ENCODE measurements around the gene IDI2. TPM values are rescaled to one million over a fixed set of nuclear protein-coding genes. Genes with fewer than 3 reads are reported as not detected.
A peak's percentile ranks its signal among the peaks of the same experiment; 100 is the strongest.

Gene IDI2
- total RNA-seq, 4 donors from 2014 or later, result not detected

DNA sequence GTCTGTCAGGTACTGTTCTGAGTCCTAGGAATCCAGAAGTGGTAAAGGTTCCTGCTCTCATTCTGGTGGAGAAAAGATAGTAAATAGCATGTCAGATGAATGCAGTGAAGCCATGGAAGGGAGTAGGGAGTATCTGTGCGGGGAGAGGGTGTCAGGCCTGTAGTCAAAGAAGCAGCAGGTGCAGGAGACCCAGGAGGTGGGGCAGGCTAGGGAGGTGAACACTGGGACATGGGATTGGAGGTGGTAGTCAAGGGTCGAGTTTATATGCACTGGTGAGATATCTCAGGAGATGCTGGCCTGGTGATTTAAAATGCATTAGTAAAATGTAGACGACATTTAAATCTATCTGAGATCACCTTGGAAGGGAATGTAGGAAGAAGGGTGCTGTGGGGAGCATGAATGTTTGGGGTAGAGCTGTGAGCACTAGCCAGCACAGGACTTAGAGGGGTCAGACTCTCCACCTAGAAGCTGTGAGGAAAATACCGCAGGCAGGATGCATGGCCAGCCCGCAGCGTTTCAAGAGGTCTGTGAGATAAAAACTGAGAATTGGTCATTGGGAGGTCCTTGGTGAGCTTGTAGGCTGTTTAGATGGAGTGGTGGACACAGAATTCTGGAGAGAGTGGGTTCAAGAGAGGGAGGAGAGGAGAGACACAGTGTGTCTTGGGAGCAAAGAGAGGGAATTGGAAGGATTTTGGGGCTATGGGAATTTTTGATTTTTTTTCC is 30.7 kb downstream of the IDI2 start:
- H3K36me3 ChIP-seq, result peaks cover 13 to 79% (median 45%) of the 10 kb centered on the region in 3 donors
- 96 to 99% methylated on average over 6 of the region's 6 CpGs for WGBS, 2 donors
- intact Hi-C loops (cut with DNase I), result no loop called here

GRCh38 chr10:992871-993270 is 32.8 kb downstream of the IDI2 start:
- no peak overlapping the region for H3K27ac ChIP-seq
- TF ChIP-seq, protein P1, sequence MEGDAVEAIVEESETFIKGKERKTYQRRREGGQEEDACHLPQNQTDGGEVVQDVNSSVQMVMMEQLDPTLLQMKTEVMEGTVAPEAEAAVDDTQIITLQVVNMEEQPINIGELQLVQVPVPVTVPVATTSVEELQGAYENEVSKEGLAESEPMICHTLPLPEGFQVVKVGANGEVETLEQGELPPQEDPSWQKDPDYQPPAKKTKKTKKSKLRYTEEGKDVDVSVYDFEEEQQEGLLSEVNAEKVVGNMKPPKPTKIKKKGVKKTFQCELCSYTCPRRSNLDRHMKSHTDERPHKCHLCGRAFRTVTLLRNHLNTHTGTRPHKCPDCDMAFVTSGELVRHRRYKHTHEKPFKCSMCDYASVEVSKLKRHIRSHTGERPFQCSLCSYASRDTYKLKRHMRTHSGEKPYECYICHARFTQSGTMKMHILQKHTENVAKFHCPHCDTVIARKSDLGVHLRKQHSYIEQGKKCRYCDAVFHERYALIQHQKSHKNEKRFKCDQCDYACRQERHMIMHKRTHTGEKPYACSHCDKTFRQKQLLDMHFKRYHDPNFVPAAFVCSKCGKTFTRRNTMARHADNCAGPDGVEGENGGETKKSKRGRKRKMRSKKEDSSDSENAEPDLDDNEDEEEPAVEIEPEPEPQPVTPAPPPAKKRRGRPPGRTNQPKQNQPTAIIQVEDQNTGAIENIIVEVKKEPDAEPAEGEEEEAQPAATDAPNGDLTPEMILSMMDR (IDR thresholded peaks at IDR 0.05), result no peak
- TF ChIP-seq POLR2A (IDR thresholded peaks at IDR 0.05), result no peak
- H3K27me3 ChIP-seq, result no peaks in the 10 kb centered on the region
- intact Hi-C loops (cut with DNase I), result no loop called here
- no peaks in the 10 kb centered on the region for H3K9me3 ChIP-seq
- peaks cover 9 to 22% (median 13%) of the 10 kb centered on the region in 3 donors for H3K4me1 ChIP-seq
- H3K4me3 ChIP-seq, result no peak overlapping the region
- peaks cover 4 to 58% (median 24%) of the 10 kb centered on the region in 3 donors for H3K36me3 ChIP-seq
- no peak for DNase-seq

More for the DNA sequence above, 30.7 kb downstream of the IDI2 start:
- no peaks in the 10 kb centered on the region for H3K9me3 ChIP-seq
- peaks cover 0 to 10% (median 1%) of the 10 kb centered on the region in 3 donors for H3K4me1 ChIP-seq
- H3K27ac ChIP-seq, result no peak overlapping the region
- H3K4me3 ChIP-seq, result no peak overlapping the region
- H3K27me3 ChIP-seq, result no peaks in the 10 kb centered on the region
- TF ChIP-seq POLR2A (IDR thresholded peaks at IDR 0.05), result no peak
- TF ChIP-seq, protein P1 (IDR thresholded peaks at IDR 0.05), result no peak
- DNase-seq, result no peak

- H3K27me3 ChIP-seq, result no peaks in the 10 kb centered on the region
- peaks cover 4 to 54% (median 20%) of the 10 kb centered on the region in 3 donors for H3K36me3 ChIP-seq
- no peak overlapping the region for H3K4me3 ChIP-seq
- no peak for DNase-seq
- intact Hi-C loops (cut with DNase I), result no loop called here
- TF ChIP-seq, protein P1 (IDR thresholded peaks at IDR 0.05), result no peak
- no peak for TF ChIP-seq POLR2A (IDR thresholded peaks at IDR 0.05)
- no peaks in the 10 kb centered on the region for H3K9me3 ChIP-seq
- 76 to 94% methylated on average over 6 of the region's 6 CpGs for WGBS, 2 donors
- H3K4me1 ChIP-seq, result peaks cover 11 to 26% (median 15%) of the 10 kb centered on the region in 3 donors
- no peak overlapping the region for H3K27ac ChIP-seq
Observed at GRCh38 chr10:992467-992866, 33.2 kb downstream of the IDI2 start.

DNA sequence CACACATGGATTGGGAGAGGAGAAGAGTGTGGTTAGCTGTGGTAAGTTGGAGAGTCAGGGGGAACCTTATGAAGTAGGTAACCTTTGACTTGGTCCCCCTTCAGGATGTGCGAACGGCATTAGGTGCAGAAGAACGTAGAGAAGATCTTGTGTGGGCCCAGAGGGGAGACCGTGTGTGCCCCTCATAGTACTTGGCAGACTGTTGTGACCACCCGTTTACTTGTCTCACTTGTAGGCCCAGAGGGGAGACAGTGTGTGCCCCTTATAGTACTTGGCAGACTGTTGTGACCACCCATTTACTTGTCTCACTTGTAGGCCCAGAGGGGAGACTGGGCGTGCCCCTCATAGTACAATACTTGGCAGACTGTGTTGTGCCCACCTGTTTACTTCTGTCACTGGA is 34.9 kb downstream of the IDI2 start:
- 89 to 92% methylated on average over 6 of the region's 6 CpGs for WGBS, 2 donors
- no peak for DNase-seq
- Histone ChIP-seq H3K4me3 (no peak overlapping the region), H3K4me1 (peaks cover 14 to 42% (median 30%) of the 10 kb centered on the region in 3 donors), H3K36me3 (peaks cover 4 to 37% (median 17%) of the 10 kb centered on the region in 3 donors), H3K27ac (no peak overlapping the region), H3K9me3 (no peaks in the 10 kb centered on the region), H3K27me3 (no peaks in the 10 kb centered on the region)
- no peak for TF ChIP-seq POLR2A (IDR thresholded peaks at IDR 0.05)
- TF ChIP-seq, protein P1 (IDR thresholded peaks at IDR 0.05), result no peak
- intact Hi-C loops (cut with DNase I), result no loop called here

DNA sequence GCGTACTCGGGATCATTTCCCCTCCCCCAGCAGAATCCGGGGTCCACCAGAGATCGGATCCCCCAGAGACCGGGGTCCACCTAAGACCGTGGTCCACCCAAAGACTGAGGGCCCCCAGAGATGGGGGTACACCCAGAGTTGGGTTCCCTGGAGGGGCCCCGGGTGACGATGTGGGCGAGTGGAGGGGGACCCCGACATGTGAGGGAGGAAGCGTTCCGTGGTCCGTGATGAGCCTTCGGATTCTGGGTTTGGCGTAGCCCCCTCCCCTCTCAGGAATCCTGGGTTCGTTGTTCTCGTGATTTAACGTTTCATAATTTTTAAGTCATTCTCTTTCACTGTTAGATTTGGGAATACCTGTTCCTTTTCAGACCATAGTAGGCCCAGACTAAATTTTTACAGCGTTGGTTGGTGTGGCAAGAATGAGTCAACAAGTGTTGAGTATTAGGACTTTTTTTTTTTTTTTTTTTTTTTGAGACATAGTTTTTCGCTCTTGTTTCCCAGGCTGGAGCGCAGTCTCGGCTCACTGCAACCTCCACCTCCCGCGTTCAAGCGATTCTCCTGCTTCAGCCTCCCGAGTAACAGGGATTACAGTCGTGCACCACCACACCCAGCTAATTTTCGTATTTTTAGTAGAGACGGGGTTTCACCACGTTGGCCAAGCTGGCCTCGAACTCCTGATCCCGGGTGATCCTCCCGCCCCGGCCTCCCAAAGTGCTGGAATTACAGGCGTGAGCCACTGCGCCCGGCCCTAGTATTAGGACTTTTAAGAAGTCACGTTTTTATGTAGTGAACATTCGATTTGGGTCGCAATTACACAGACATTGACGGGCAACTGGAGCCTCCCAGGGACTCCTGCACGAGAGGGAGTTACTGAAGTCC is 36.8 kb downstream of the IDI2 start:
- no peak for TF ChIP-seq POLR2A (IDR thresholded peaks at IDR 0.05)
- TF ChIP-seq, protein P1 (IDR thresholded peaks at IDR 0.05), result no peak
- no peak for DNase-seq
- Histone ChIP-seq H3K4me1 (peaks cover 14 to 48% (median 30%) of the 10 kb centered on the region in 3 donors), H3K27me3 (no peaks in the 10 kb centered on the region), H3K4me3 (peak overlapping the region; percentile 77 to 100 (median 95)), H3K9me3 (no peaks in the 10 kb centered on the region), H3K36me3 (peaks cover 0 to 18% (median 11%) of the 10 kb centered on the region in 3 donors), H3K27ac (peak overlapping the region; percentile 95 to 99 (median 96))
- intact Hi-C loops (cut with DNase I), result no loop called here
- WGBS, 2 donors, result 21 to 33% methylated on average over 25 to 36 of the region's 42 CpGs
